Measurements from ENCODE around the gene SCG5.

SCG5 gene

DNA sequence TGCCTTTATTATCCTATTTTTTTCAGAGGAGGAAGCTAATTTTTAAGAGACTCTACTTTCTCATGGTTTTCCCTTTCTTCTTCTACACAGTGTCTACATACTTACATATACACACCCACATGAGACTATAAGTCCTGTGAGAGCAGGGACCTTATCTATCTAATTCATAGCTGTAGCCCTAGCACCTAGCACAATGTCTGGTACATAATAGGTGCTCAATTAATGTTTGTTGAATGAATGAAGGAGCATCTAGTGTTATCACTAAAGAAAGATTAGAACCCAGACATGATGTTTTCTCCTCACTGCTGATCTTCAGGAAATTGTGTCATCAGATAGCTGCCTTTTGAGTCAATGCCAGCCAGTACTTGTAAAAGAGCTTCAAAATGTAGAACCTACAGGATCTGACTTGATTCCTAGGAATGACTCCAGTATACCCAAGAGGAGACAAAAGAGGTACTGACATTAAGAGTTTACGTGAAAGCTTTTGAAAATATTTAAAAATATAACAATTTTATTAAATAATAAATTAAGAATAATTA lies 2.5 kb downstream of the SCG5 start:
- H3K9ac ChIP-seq (ENCODE audit: low read length): no peak overlapping the region
- H3K4me2 ChIP-seq (ENCODE audit: low read length): no peak overlapping the region

DNA sequence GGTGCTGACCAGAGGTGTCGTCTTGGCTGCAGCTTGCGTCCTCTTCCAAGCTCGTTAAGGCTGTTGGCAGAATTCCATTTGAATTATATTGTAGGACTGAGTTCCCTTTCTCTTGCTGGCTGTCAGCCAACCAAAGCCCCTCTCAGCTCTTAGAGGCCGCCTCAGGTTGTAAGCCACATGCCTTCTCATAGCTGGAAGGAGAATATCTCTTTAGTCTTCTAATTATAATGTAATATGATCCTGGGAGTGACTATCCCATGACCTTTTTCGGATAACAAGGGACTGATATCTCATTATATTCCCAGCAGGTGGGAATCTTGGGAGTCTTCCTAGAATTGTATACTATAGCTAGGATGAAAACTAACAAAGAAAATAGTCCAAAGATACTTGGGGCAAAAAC lies 4.8 kb downstream of the SCG5 start:
- H3K79me2 ChIP-seq (ENCODE audit: low read length): no peaks in the 10 kb centered on the region
- H3K9me3 ChIP-seq (ENCODE audit: insufficient read depth, low read length): no peaks in the 10 kb centered on the region
- peaks cover 32% of the 10 kb centered on the region for H3K36me3 ChIP-seq (replicated peaks; ENCODE audit: low read depth, low read length)
- no peak overlapping the region for H3K4me3 ChIP-seq (ENCODE audit: low read length)
- peaks cover 2% of the 10 kb centered on the region for H3K4me1 ChIP-seq (ENCODE audit: low read length)
- no peak overlapping the region for H2AFZ ChIP-seq (ENCODE audit: low read depth, low read length)
- no peak overlapping the region for H3K9ac ChIP-seq (ENCODE audit: low read length)
- no peak overlapping the region for H3K4me2 ChIP-seq (ENCODE audit: low read length)
- H3K27me3 ChIP-seq (ENCODE audit: low read depth, low read length): no peaks in the 10 kb centered on the region
- H3K27ac ChIP-seq (ENCODE audit: low read length): no peak overlapping the region
- H4K20me1 ChIP-seq (ENCODE audit: insufficient read depth, low read length): no peaks in the 10 kb centered on the region
- TF ChIP-seq EZH2phosphoT487 (IDR thresholded peaks at IDR 0.05; ENCODE audit: low read depth): no peak
- TF ChIP-seq, protein P1, sequence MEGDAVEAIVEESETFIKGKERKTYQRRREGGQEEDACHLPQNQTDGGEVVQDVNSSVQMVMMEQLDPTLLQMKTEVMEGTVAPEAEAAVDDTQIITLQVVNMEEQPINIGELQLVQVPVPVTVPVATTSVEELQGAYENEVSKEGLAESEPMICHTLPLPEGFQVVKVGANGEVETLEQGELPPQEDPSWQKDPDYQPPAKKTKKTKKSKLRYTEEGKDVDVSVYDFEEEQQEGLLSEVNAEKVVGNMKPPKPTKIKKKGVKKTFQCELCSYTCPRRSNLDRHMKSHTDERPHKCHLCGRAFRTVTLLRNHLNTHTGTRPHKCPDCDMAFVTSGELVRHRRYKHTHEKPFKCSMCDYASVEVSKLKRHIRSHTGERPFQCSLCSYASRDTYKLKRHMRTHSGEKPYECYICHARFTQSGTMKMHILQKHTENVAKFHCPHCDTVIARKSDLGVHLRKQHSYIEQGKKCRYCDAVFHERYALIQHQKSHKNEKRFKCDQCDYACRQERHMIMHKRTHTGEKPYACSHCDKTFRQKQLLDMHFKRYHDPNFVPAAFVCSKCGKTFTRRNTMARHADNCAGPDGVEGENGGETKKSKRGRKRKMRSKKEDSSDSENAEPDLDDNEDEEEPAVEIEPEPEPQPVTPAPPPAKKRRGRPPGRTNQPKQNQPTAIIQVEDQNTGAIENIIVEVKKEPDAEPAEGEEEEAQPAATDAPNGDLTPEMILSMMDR (IDR thresholded peaks at IDR 0.05; ENCODE audit: low read depth, low read length): no peak

More for the DNA sequence above, 2.5 kb downstream of the SCG5 start:
- no peak overlapping the region for H2AFZ ChIP-seq (ENCODE audit: low read depth, low read length)
- H3K4me1 ChIP-seq (ENCODE audit: low read length): no peaks in the 10 kb centered on the region
- no peaks in the 10 kb centered on the region for H3K9me3 ChIP-seq (ENCODE audit: insufficient read depth, low read length)
- no peaks in the 10 kb centered on the region for H3K27me3 ChIP-seq (ENCODE audit: low read depth, low read length)
- no peaks in the 10 kb centered on the region for H3K79me2 ChIP-seq (ENCODE audit: low read length)
- no peak for TF ChIP-seq EZH2phosphoT487 (IDR thresholded peaks at IDR 0.05; ENCODE audit: low read depth)
- TF ChIP-seq, protein P1 (IDR thresholded peaks at IDR 0.05; ENCODE audit: low read depth, low read length): no peak
- H3K27ac ChIP-seq (ENCODE audit: low read length): no peak overlapping the region
- no peaks in the 10 kb centered on the region for H4K20me1 ChIP-seq (ENCODE audit: insufficient read depth, low read length)
- H3K4me3 ChIP-seq (ENCODE audit: low read length): no peak overlapping the region
- peaks cover 44% of the 10 kb centered on the region for H3K36me3 ChIP-seq (replicated peaks; ENCODE audit: low read depth, low read length)

DNA sequence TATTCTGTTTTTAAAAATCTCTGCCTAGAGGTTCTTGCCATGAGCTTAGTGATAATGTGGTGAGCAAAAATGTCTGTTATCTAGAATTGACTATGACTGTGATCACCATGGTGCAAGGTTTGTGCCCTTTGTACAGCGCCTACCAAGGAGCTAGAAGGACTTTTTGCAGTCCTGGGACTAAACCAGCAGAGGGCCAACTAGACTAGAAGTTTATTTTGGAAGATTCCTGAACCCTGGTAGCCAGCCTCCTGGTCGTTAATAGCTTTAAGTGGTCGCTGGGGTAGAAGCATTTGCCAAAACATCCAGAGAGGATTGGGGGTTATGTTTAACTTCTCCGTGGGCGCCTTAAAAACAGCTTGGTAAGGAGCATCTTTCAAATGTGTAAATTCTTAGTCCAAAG lies 7.8 kb downstream of the SCG5 start:
- H3K36me3 ChIP-seq (replicated peaks; ENCODE audit: low read depth, low read length): peaks cover 39% of the 10 kb centered on the region
- H4K20me1 ChIP-seq (ENCODE audit: insufficient read depth, low read length): peaks cover 7% of the 10 kb centered on the region; the same call in 1 of the 2 replicates
- H3K27ac ChIP-seq (ENCODE audit: low read length): no peak overlapping the region
- no peak overlapping the region for H3K4me3 ChIP-seq (ENCODE audit: low read length)
- no peaks in the 10 kb centered on the region for H3K27me3 ChIP-seq (ENCODE audit: low read depth, low read length)
- H3K4me2 ChIP-seq (ENCODE audit: low read length): no peak overlapping the region
- H3K9ac ChIP-seq (ENCODE audit: low read length): no peak overlapping the region
- H3K79me2 ChIP-seq (ENCODE audit: low read length): no peaks in the 10 kb centered on the region
- no peak for TF ChIP-seq EZH2phosphoT487 (IDR thresholded peaks at IDR 0.05; ENCODE audit: low read depth)
- TF ChIP-seq, protein P1 (IDR thresholded peaks at IDR 0.05; ENCODE audit: low read depth, low read length): peak; percentile 25
- H3K4me1 ChIP-seq (ENCODE audit: low read length): peaks cover 14% of the 10 kb centered on the region
- H3K9me3 ChIP-seq (ENCODE audit: insufficient read depth, low read length): no peaks in the 10 kb centered on the region
- H2AFZ ChIP-seq (ENCODE audit: low read depth, low read length): no peak overlapping the region

DNA sequence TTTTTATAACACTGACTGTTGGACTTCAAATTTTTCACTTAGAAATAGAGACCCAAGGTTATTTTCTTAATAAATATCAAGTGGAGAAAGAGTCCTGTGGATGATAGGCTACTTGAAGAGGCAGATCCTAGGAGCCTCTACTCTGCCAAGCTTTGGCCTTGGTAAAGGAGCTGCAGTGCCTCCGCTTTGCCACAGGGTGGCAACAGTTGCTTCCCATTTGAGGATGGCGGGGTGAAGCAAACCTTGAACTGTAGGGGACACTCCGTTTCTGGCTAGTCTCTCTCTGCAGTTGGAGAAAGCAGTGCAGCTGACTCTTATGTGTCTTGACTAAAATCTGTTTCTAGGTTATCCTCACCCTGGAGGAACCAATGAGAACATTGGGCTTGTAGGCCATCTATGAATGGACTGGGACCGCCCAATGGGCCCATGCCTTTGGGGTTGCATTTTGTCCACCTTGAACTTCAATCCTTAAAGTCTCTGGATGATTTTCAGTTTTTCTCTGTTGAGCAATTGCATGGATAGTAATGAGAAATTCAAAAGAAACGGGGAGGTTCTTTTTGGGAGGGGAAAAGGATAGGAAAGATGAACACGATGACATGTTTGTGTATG lies 9.8 kb downstream of the SCG5 start:
- H3K9ac ChIP-seq (ENCODE audit: low read length): no peak overlapping the region
- TF ChIP-seq, protein P1 (IDR thresholded peaks at IDR 0.05; ENCODE audit: low read depth, low read length): peak; percentile 83
- TF ChIP-seq EZH2phosphoT487 (IDR thresholded peaks at IDR 0.05; ENCODE audit: low read depth): no peak
- no peaks in the 10 kb centered on the region for H3K79me2 ChIP-seq (ENCODE audit: low read length)
- no peak overlapping the region for H3K27ac ChIP-seq (ENCODE audit: low read length)
- H3K9me3 ChIP-seq (ENCODE audit: insufficient read depth, low read length): no peaks in the 10 kb centered on the region
- H3K4me2 ChIP-seq (ENCODE audit: low read length): peak overlapping the region; percentile 45
- no peak overlapping the region for H2AFZ ChIP-seq (ENCODE audit: low read depth, low read length)
- no peaks in the 10 kb centered on the region for H3K27me3 ChIP-seq (ENCODE audit: low read depth, low read length)
- H3K4me1 ChIP-seq (ENCODE audit: low read length): peaks cover 14% of the 10 kb centered on the region
- peaks cover 7% of the 10 kb centered on the region; the same call in 1 of the 2 replicates for H4K20me1 ChIP-seq (ENCODE audit: insufficient read depth, low read length)
- H3K36me3 ChIP-seq (replicated peaks; ENCODE audit: low read depth, low read length): peaks cover 47% of the 10 kb centered on the region
- no peak overlapping the region for H3K4me3 ChIP-seq (ENCODE audit: low read length)

Measured in OCI-LY3 (cell line).